HG03558 (cell line): ENCODE measurements around the gene RBBP5.

ENCODE experiments used
- ATAC-seq: cut with Tn5 transposase; IDR thresholded peaks from one replicate; pipeline ENCODE4 v1.9.1; 2021; ENCODE audit warnings: moderate number of reproducible peaks; ENCODE audit not compliant: unreplicated experiment; ENCODE audit errors: extremely low read depth

The RBBP5 gene

GRCh38 chr1:205133287-205133686, 11.5 kb upstream of the RBBP5 start:
- ATAC-seq: no peak

DNA sequence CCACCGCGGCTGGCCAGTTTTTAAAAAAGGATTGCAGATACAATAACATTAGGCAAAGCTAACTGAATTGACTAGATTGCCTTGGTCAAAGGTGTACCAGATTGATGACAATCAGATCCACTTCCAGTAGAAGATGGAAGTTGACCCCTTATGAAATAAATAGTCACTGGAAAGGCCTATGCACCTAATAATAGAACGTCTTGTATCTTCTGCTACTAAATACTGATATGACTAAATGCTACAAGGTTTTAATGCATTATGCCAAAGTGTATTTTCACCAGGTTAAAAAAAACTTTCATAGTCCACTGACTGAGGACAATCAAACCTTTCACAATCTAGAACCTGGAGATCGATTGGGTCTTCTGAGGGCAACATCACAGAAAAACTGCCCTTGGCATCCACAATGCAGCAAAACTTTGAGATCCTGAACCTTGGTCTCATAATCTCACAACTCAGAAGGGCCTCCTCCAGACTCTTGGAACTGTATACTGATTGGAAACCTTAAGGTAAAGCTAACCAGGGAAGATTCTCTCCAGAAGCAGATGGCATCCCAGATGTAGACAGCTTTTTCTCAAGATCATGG, 7.8 kb upstream of the RBBP5 start:
- no peak for ATAC-seq

DNA sequence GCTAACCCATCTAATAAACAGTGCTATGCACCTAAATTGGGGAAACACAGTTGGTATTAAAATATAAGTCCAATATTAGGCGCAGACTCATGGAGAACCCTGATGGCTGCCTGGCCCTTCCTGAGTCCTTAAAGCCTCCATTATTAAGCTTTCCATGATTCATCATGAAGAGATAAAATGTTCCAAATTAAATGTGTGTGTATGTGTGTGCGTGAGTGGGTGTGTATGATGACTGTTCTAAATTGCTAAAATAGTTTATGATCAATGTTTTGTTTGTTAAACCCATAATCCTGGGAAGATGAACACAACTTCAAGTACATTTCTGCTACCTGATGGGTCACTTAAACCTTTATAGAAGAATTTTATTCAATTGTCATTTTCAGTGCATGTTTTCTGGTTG, 6.3 kb upstream of the RBBP5 start:
- ATAC-seq: no peak

- no peak for ATAC-seq
These were observed 5.9 kb upstream of the RBBP5 start for GRCh38 chr1:205127646-205128045.

DNA sequence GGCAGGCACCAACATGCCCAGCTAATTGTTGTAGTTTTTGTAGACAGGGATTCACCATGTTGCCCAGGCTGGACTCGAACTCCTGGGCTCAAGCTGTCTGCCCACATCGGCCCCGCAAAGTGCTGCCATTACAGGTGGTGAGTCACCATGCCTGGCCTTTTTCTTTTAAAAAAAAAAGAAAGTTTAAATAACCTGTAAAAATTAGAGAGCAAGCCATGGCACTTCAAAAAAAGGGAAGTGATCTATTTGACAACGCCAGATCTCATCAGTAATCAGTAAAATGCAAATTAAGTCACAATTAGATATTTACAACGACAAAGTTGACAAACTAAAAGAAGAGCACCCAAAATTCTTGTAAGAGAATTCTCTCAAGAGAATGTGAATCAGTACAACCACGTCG, 2.9 kb upstream of the RBBP5 start:
- no peak for ATAC-seq

DNA sequence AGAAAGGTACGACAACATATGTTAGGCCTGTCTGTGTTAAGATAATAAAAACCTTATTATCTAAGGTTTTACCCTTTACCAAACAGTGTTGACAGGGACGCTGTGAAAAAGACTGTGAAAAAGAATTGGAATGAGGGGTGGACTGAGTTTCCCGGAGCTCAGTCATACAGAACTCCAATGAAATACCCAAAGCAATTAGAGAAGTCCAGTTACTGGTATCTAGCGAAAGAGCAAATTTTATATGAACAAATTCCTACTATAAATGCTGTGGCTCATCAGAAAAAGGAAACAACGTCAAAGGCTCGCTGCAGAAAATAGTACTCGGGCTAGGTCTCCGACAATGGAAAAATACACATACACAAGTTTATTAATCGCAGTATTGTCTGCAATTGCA, 708 bp upstream of the RBBP5 start:
- ATAC-seq: no peak

- ATAC-seq: no peak
These were observed 3.0 kb downstream of the RBBP5 start for GRCh38 chr1:205118752-205119151.

- no peak for ATAC-seq
These were observed 10.4 kb downstream of the RBBP5 start for GRCh38 chr1:205111354-205111753.

DNA sequence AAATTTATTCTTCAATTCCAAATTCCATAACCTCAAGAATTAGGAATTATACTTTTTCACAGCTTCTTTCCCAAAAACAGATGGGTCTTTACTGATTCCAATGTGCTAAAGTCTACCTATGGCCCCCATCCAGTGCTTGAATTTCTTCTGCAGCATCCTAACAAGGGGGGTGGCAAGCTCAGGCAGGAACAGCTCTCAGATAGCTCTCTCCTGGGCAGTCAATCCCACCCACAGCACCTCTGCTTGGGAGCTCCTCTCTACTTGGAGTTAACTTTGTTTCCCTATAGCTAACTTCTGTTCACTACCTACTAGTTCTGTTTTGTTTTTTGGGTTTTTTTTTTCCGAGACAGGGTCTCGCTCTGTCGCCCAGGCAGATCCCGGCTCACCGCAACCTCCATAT, 12.1 kb downstream of the RBBP5 start:
- no peak for ATAC-seq

GRCh38 chr1:205109269-205109668, 12.5 kb downstream of the RBBP5 start:
- ATAC-seq: no peak

DNA sequence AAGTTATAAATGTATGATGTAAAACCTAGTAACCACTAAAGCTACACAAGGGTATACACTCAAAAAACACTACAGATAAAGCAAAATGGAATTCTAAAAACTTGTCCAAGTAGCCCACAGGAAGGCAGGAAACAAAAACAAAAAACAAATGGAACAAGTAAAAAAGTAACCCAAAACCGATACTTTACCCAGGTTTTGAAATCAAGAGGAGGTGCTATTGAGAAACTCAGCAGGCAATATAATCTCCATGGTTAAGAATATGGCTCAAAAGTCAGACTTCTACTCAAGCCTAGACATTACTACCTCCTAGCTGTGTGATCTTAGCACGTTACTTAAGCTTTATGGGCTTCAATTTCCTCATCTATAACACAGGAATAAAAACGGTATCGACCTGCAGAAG, 13.3 kb downstream of the RBBP5 start:
- no peak for ATAC-seq

GRCh38 chr1:205107327-205107726, 14.5 kb downstream of the RBBP5 start:
- no peak for ATAC-seq

DNA sequence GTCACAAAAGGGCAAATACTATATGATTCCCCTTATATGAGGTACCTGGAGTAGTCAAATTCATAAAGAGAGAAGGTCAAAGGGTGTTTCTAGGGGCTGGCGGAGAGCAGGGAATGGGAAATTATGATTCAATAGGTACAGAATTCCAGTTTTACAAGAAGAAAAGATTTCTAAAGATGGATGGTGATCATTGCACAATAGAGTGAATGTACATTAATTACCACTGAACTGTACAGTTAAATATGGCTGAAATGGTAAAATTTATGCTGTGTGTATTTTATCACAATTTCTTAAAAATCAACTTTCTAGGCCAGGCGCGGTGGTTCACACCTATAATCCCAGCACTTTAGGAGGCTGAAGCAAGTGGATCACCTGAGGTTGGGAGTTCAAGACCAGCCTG, 19.4 kb downstream of the RBBP5 start:
- ATAC-seq: no peak

DNA sequence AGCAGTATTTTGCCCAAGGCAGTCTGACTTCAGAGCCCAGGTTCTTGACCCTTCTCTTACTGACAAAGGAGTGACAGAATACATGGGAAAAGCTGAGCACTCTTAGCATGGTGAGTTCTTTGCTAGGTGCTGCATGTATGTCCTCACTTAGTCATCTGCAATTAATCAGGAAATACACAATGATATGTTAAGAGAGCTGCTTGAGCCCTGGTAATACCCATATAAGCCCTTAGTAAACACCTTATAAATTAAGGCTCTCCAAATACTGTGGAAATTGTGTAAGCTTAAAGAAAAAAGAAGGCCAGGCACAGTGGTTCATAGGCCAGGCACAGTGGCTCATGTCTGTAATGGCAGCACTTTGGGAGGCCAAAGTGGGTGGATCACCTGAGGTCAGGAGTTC, 23.5 kb downstream of the RBBP5 start:
- no peak for ATAC-seq

- no peak for ATAC-seq
These were observed 26.4 kb downstream of the RBBP5 start for GRCh38 chr1:205095422-205095821.

DNA sequence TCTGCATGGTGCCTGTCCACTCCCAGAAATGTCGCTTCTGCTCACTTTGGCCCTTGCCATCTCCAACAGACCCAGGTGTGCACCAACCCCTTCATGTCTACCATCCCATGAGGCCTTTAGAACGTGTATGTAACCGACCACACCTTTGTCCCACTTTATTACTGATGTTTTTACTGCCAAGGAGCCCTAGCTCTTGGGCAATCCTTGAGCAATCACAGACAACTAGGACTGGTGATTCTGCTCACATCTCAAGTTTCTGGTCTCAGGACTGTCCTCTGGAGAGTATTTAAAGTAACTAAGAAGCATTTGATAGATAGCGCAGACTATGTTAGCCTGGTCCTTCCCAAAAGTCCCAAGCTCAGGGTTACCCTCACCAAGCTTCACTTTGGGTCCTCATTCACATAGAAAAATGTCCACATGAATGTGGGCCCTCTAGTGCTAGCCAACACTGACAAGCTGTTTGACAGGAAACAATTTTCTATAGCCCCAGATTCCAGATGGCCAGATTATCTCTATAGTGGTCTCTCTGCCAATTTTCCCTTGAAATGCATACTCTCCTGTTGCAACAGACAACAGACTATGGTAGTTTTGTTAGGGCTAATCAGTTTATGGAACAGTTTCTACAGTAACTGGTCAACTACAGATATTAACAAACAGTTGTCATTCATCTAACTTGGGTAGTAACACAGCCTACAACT, 30.6 kb downstream of the RBBP5 start:
- ATAC-seq: no peak

GRCh38 chr1:205088341-205088740, 33.4 kb downstream of the RBBP5 start:
- ATAC-seq: no peak

DNA sequence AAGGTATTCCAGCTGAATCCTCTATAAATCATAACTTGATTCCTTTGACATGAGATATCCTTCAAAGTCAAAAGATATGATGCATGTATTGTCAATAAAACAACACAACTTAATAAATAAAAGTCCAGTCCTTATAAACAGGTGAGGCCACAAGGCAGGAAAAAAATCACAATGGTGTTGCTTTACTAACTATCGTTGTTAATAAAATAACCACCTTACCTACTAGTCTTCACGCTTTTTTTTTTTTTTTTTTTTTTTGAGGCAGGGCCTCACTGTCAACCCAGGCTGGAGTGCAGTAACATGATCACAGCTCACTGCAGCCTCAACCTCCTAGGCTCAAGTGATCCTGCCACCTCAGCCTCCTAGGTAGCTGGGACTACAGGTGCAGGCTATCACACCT, 37.4 kb downstream of the RBBP5 start, which contains the start of gene TMEM81:
TMEM81 (minus strand) TSS at position 101 of the 400 bp plus-strand sequence. CDS start 140 bp downstream, outside the sequence.
- no peak for ATAC-seq

- ATAC-seq: no peak
These were observed 39.3 kb downstream of the RBBP5 start for GRCh38 chr1:205082431-205082830.

- no peak for ATAC-seq
These were observed 43.9 kb downstream of the RBBP5 start for GRCh38 chr1:205077934-205078311.

DNA sequence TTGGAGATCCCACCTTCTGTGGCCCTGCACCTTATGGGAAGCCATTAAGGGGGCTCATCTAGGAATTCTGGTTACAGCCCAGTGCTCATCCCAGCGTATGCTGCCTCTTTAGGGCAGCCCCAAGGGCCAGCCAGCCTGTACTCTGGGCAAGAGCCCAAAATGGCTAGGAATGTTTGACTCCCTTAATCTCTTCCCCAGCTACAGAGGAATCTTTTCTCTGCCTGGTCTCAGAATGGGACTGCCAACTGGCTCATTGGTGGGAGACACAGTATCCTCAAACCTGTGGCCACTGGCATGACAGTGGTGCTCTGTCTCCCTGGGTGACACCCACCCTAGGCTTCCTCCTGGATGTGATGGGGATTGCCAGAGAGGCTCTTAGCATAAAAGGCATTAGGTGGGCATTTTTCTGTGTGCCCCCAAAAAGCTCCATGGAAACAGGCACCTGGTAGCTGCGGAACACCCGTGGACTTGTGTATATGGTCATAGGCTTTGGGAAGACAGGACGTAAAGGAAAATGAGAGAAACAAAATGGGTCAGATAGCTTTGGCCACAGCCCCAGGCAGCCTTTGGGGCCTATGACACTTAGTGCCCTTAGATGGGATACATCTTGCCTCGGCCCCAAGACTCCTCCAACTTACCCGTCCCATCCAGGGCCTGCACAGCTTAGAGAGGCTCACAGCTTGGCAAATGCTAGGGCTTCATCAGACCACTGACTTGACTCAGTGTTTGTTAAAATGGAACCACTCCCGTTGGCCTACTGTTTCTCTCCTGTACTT, 44.4 kb downstream of the RBBP5 start:
- no peak for ATAC-seq
